ENCODE results near the gene WTIP.
"Not testable (repeated sequence)": the region's sequence is repeated elsewhere in the genome, so short reads cannot be mapped to it uniquely, and the experiment has no call there.

The WTIP gene

GRCh38 chr19:34468409-34468808 is 13.1 kb upstream of the WTIP start:
- DNase-seq (ENCODE audit: low spot score), result no peak
- no peak for TF ChIP-seq CTCF (IDR thresholded peaks at IDR 0.05; ENCODE audit: extremely low read depth, insufficient read depth, missing control alignments)
- in situ Hi-C loops (cut with MboI; ENCODE audit: low pct_unique_long_range_greater_than_20kb, low sequenced_read_pairs, unreplicated experiment), result no loop called here

- in situ Hi-C loops (cut with MboI; ENCODE audit: low pct_unique_long_range_greater_than_20kb, low sequenced_read_pairs, unreplicated experiment); DNase-seq (ENCODE audit: low spot score): not testable (repeated sequence)
Observed at GRCh38 chr19:34469026-34469425, 12.5 kb upstream of the WTIP start.

GRCh38 chr19:34471906-34472700 is 9.5 kb upstream of the WTIP start:
- in situ Hi-C loops (cut with MboI; ENCODE audit: low pct_unique_long_range_greater_than_20kb, low sequenced_read_pairs, unreplicated experiment), result no loop called here
- no peak for DNase-seq (ENCODE audit: low spot score)
- no peak for TF ChIP-seq CTCF (IDR thresholded peaks at IDR 0.05; ENCODE audit: extremely low read depth, insufficient read depth, missing control alignments)

GRCh38 chr19:34474233-34474989 is 7.1 kb upstream of the WTIP start:
- in situ Hi-C loops (cut with MboI; ENCODE audit: low pct_unique_long_range_greater_than_20kb, low sequenced_read_pairs, unreplicated experiment), result no loop called here
- no peak for TF ChIP-seq CTCF (IDR thresholded peaks at IDR 0.05; ENCODE audit: extremely low read depth, insufficient read depth, missing control alignments)
- DNase-seq (ENCODE audit: low spot score), result no peak

GRCh38 chr19:34475026-34475974 is 6.3 kb upstream of the WTIP start:
- in situ Hi-C loops (cut with MboI; ENCODE audit: low pct_unique_long_range_greater_than_20kb, low sequenced_read_pairs, unreplicated experiment), result loop anchor here (25.0 kb wide), 1 partner anchor 237 kb away; no protein-coding TSS in a partner anchor
- no peak for TF ChIP-seq CTCF (IDR thresholded peaks at IDR 0.05; ENCODE audit: extremely low read depth, insufficient read depth, missing control alignments)
- DNase-seq (ENCODE audit: low spot score), result no peak

GRCh38 chr19:34475975-34476594 is 5.5 kb upstream of the WTIP start:
- in situ Hi-C loops (cut with MboI; ENCODE audit: low pct_unique_long_range_greater_than_20kb, low sequenced_read_pairs, unreplicated experiment), result loop anchor here (25.0 kb wide), 1 partner anchor 236 kb away; no protein-coding TSS in a partner anchor
- no peak for DNase-seq (ENCODE audit: low spot score)
- no peak for TF ChIP-seq CTCF (IDR thresholded peaks at IDR 0.05; ENCODE audit: extremely low read depth, insufficient read depth, missing control alignments)

- DNase-seq (ENCODE audit: low spot score), result not testable (repeated sequence)
- in situ Hi-C loops (cut with MboI; ENCODE audit: low pct_unique_long_range_greater_than_20kb, low sequenced_read_pairs, unreplicated experiment), result loop anchor here (25.0 kb wide), 1 partner anchor 234 kb away; no protein-coding TSS in a partner anchor
Observed at GRCh38 chr19:34478496-34478895, 3.1 kb upstream of the WTIP start.

All from GM13977 (cell line).